ENCODE data around the gene SAMD1. TPM values are rescaled to one million over a fixed set of nuclear protein-coding genes. Genes with fewer than 3 reads are reported as not detected.

SAMD1 gene
- total and polyA plus RNA-seq, 2 of the 8 experiments (the other 6 are each of a cell fraction or from before 2014, with no cell fraction given) = 40.0 to 100 TPM

DNA sequence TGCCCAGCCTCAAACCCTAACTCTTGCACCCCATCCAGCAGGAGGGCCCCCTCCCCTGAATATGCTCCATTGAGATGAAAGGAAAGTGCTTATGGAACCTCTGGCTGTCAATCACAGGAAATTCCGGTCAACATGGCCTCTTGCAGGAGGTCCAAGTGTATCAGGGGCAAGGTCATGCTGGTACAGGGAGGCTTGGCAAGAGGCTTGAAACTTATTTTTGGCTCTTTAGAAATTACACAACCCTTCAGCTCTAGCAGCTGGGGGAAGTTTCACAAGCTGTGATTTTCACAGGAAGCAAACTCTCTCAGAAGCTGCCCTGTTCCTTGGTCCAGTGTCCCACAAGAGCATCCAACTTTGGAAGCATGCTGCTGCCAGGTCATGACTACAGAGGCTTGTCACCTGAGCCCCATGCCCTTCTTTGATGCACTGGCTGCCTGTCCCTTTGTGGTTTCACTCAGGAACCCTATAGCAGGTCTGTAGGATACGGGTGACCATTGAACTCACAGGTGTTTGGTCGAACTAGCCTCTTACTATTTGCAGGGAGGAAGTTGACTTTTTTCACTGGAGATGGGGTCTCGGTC lies 37.5 kb upstream of the SAMD1 start:
- Histone ChIP-seq H3K9me3 (ENCODE audit: insufficient read depth in 2 of 2, low read depth in 1 of 2, low read length in 1 of 2) (no peaks in the 10 kb centered on the region), H2BK120ac (replicated peaks; ENCODE audit: low read depth, low read length) (no peak overlapping the region), H3K4ac (replicated peaks; ENCODE audit: insufficient read length, low read depth, low read length) (no peak overlapping the region), H2AK5ac (ENCODE audit: low read depth, low read length) (no peak overlapping the region), H3K36me3 (ENCODE audit: control insufficient read depth in 2 of 4, insufficient read depth in 4 of 4, low read length in 3 of 4) (peaks cover 2 to 19% (median 12%) of the 10 kb centered on the region in 4 experiments; a peak in 6 of 8 replicates), H3K4me3 (ENCODE audit: extremely low read depth in 1 of 4, insufficient read depth in 2 of 4, low read depth in 3 of 4, low read length in 4 of 4) (no peak overlapping the region), H3K23ac (ENCODE audit: insufficient read length) (no peak overlapping the region), H2BK20ac (ENCODE audit: low read length) (no peak overlapping the region), H4K8ac (ENCODE audit: extremely low read depth, insufficient read depth, low read length) (no peak overlapping the region), H2BK12ac (ENCODE audit: low read depth, low read length) (no peak overlapping the region), H3K79me1 (ENCODE audit: low read depth, low read length) (no peaks in the 10 kb centered on the region), H3K9ac (replicated peaks in 1 of 4; ENCODE audit: extremely low read depth in 1 of 4, low read depth in 3 of 4, low read length in 3 of 4) (no peak overlapping the region), H3K4me2 (ENCODE audit: insufficient read depth in 1 of 2, low read depth in 2 of 2, low read length in 2 of 2) (no peak overlapping the region), H2BK15ac (ENCODE audit: low read length) (no peak overlapping the region), H3K27me3 (replicated peaks in 1 of 4; ENCODE audit: control insufficient read depth in 3 of 4, extremely low read depth in 1 of 4, insufficient read depth in 3 of 4, low read length in 3 of 4) (no peaks in the 10 kb centered on the region), H3K18ac (ENCODE audit: extremely low read depth, low read length) (no peak overlapping the region), H3K79me2 (ENCODE audit: control insufficient read depth in 1 of 2, insufficient read depth in 2 of 2, low read length in 2 of 2) (no peaks in the 10 kb centered on the region; a peak in 1 of 4 replicates), H3K56ac (replicated peaks; ENCODE audit: insufficient read length, low read depth, low read length) (no peak overlapping the region), H4K5ac (ENCODE audit: insufficient read length, low read depth, low read length) (no peak overlapping the region), H3K14ac (ENCODE audit: insufficient read length) (no peak overlapping the region), H2BK5ac (ENCODE audit: low read depth, low read length) (no peak overlapping the region), H3K4me1 (replicated peaks in 1 of 4; ENCODE audit: control insufficient read depth in 3 of 4, insufficient read depth in 4 of 4, low read length in 3 of 4) (no peaks in the 10 kb centered on the region), H2AFZ (ENCODE audit: low read length) (no peak overlapping the region), H4K20me1 (replicated peaks in 1 of 2; ENCODE audit: control insufficient read depth in 1 of 2, insufficient read depth in 2 of 2, low read length in 2 of 2) (peaks cover 4 to 12% of the 10 kb centered on the region in 2 experiments), H4K91ac (replicated peaks; ENCODE audit: insufficient read length, low read length) (no peak overlapping the region), H3K27ac (ENCODE audit: low read depth, low read length) (no peak overlapping the region), H3K23me2 (ENCODE audit: low read depth, low read length) (no peaks in the 10 kb centered on the region)
- FAIRE-seq (no peak), DNase-seq (ENCODE audit: low read depth in 1 of 2, low spot score in 2 of 2) (no peak)
- ChIA-PET POLR2A (ENCODE audit: partially characterized antibody) (interaction anchor here (1.0 to 11.0 kb wide), 2 partner anchors 7 to 10 kb away, joined by 3 to 109 read pairs; partner anchors contain the start of gene ASF1B), CTCF (ENCODE audit: partially characterized antibody) (no interaction called here)
- WGBS, 2 experiments (ENCODE audit: extremely low coverage in 1 of 2, insufficient coverage in 1 of 2, insufficient read length in 1 of 2, insufficient replicate concordance in 2 of 2, low coverage in 1 of 2, low lambda C conversion rate in 2 of 2, missing lambda C conversion rate in 1 of 2) = 86% methylated on average over 4 of the region's 4 CpGs; no CpG with 5 or more reads in 1 of the 2 experiments
- TF ChIP-seq SP1 (IDR thresholded peaks at IDR 0.05; ENCODE audit: low read depth, low read length) = no peak
- TF ChIP-seq BACH1 (IDR thresholded peaks at IDR 0.05; ENCODE audit: low read length) = no peak
- no peak for TF ChIP-seq CBX8 (IDR thresholded peaks at IDR 0.05; ENCODE audit: borderline replicate concordance, low read depth, low read length)
